HG02943 (cell line): ENCODE results near the gene ATP2C2.
"Not testable (repeated sequence)": the region's sequence is repeated elsewhere in the genome, so short reads cannot be mapped to it uniquely, and the experiment has no call there.

Source experiments
- ATAC-seq: cut with Tn5 transposase; IDR thresholded peaks from one replicate; pipeline ENCODE4 v1.9.1; 2021; ENCODE audit warnings: mild to moderate bottlenecking, low read depth, moderate library complexity; ENCODE audit not compliant: unreplicated experiment

ATP2C2 gene

GRCh38 chr16:84340325-84341040 lies 27.9 kb upstream of the ATP2C2 start:
- ATAC-seq = no peak

DNA sequence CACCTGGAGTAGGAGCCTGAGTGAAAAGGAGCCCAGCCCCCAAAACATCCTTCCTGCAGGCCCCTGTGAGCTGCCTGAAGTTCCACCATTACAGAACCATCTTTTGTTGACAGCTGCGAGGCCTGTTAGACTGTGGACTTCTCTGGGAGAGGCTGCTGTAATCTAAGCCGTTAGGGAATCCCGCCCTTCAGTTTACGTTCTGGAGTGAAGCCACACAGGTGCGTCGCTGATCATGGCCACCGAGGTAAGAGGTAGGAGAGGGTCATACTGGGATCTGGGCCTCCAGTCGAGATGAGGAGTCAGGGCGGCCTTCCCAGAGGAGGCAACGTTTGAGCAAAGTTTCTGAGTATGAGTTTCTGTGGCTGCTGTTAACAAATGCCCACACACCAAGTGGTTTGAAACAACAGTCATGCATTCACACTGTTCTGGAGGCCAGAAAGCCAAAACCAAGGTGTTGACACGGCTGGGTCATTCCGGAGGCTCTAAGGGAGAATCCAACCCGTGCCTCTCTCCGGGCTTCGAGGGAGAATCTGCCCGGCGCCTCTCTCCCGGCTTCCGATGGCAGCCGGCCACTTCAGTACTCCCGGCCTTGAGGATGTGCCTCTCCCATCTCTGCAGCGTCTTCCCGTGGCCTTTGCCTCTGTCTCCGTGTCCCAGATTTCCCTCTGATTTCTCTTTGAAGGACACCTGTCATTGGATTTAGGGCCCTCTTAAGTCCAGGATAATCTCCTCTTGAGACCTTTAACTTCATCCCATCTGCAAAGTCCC lies 26.6 kb upstream of the ATP2C2 start:
- no peak for ATAC-seq

DNA sequence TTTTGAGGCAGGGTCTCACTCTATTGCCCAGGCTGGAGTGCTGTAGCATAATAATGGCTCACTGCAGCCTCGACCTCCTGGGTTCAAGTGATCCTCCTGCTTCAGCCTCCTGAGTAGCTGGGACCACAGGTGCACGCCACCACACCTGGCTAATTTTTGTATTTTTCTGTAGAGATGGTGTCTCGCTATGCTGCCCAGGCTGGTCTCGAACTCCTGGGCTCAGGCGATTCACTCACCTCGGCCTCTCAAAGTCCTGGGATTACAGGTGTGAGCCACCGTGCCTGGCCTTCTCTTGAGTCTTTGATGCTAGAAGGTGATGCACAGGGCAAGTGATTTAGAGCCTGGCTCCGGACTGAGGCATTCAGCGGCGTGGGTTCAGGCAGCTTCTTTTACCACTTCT lies 24.5 kb upstream of the ATP2C2 start:
- not testable (repeated sequence) for ATAC-seq

- no peak for ATAC-seq
Measured at GRCh38 chr16:84344781-84345180, 23.6 kb upstream of the ATP2C2 start.

DNA sequence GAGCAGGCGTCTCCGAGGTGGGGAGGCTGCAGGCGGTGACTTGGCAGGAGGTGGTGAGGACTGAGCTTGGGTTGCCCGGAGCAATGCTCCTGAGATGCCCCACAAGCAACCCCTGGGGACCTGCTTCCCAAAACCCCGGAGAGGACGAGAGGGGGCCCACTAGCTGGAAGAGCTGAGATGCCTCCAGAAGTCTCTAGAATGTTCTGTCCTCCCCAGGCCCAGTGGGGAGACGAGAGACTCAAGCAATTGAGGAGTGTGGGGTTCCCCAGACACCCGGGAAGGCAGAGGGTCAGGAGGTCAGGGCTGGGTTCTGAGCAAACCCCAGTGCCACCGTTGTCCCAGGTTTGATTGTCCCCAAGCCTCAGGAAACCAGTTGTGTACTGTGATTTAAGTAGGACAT lies 21.2 kb upstream of the ATP2C2 start:
- ATAC-seq = no peak

DNA sequence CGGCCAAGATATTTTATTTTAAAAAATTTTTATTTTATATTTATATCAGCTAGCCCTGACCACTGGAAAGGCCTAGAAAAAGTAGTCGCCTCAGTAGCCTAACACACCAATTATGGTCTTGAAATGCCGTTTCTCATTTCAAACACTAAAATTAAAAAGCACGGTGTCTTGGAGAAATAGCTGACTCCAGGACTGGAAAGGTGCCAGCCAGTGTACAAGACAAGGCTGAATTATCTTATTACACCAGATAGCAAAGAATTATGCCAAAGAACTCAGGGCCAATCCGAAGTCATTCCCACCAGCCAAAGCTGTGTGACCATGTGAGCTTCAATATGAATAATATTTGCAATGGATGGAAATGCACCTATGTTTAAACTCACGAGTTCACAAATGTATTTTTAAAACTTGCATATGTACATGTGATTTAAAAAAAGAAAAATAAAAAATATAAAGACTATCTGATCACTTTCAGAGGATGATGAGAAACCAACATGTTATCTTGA lies 19.9 kb upstream of the ATP2C2 start:
- no peak for ATAC-seq

DNA sequence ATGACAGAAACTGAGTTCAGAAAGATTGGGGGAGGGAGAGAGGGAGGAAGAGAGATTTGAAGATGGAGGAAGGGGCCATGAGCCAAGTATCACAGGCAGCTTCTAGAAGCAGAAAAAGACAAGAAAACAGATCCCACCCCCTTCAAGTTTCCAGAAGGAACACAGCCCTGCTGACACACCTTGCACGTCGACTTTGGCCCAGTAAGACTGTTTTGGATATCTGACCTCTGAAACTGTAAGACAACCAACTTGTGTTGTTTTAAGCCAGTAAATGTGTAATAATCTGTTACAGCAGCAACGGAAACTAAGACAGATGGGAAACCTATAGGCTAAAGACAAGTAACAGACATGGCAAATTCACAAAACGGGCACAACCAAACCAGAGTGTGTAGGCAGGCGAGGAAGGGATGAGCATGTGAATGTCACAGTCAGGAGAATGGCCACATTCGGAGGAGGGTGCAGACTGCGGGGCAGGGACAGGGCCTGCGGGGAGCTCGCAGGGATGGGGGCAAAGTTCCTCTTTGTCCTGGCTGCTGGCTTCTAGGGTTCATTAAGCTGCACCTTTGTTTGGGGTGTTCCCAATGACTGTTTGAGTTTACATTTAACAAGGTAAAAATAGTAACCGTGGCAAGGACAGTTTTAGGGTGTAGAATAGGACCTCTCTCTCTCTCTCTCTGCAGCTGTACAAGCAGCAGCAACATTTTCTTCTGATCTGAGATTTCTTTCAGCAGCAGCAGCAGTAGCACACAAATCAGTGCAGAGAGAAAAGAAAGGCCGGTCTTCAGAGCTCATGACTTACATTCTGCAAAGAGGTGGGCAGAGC lies 18.3 kb upstream of the ATP2C2 start:
- ATAC-seq = no peak

DNA sequence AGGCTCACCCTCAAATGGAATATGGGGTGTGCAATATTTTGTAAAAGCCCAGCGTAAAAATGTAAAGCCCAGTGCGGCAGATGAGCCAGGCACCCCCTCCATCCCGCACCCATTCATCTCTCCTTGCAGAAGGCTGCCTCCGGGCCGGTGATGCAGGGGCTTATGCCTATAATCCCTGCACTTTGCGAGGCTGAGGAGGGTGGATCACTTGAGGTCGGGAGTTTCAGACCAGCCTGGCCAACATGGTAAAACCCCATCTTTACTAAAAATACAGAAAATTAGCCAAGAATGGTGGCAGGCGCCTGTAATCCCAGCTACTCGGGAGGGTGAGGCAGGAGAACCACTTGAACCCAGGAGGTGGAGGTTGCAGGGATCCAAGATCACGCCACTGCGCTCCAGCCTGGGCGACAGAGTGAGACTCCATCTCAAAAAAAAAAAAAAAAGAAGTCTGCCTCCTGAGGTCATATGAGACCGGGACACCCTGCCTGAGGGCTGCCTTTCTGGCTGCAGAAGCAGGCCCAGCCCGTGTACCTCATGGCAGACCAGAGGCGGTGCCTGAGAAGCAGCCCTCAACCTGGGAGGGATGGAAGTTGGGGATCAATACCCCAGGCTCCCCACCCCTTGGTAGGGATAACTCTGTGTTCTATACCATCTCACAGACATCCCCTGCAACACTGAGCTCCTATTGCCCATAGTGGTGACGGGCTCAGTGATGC lies 17.5 kb upstream of the ATP2C2 start:
- ATAC-seq = no peak

DNA sequence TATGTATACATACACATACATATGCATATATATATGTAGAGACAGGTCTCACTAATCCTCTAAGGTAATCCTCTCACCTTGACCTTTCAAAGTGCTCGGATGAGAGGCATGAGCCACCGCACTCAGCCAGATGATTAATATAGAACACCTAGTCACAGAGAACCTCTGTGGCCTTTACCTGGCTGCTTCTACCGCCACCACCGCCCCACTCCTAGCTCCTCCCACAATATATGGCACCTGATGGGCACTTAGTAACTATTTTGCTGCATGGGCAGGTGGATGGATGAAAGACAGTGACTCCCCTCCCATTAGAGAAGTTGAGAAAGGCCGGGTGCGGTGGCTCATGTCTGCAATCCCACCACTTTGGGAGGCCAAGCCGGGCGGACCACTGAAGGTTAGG lies 16.7 kb upstream of the ATP2C2 start:
- no peak for ATAC-seq

- ATAC-seq = no peak
Measured at GRCh38 chr16:84354306-84354705, 14.0 kb upstream of the ATP2C2 start.

- no peak for ATAC-seq
Measured at GRCh38 chr16:84355149-84355548, 13.2 kb upstream of the ATP2C2 start.

DNA sequence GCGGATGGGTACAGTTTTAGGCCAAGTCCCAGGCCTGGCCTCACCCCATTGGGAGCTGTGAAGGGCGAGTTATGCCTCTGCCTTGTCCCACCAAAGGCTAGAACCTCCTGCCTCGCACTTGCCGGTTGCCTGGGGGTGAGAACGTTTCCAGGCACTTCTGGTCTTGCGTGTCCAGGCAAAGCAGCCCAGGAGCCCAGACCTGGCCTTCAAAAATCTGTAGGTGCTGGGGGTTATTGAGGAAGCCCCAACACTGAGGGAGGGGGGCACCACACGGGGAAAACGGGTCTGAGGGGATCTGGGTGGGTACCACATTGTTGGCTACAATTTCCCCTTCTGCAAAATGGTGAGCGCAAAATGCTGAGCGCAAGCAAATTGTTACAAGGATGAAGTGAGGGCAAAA lies 12.2 kb upstream of the ATP2C2 start:
- no peak for ATAC-seq

DNA sequence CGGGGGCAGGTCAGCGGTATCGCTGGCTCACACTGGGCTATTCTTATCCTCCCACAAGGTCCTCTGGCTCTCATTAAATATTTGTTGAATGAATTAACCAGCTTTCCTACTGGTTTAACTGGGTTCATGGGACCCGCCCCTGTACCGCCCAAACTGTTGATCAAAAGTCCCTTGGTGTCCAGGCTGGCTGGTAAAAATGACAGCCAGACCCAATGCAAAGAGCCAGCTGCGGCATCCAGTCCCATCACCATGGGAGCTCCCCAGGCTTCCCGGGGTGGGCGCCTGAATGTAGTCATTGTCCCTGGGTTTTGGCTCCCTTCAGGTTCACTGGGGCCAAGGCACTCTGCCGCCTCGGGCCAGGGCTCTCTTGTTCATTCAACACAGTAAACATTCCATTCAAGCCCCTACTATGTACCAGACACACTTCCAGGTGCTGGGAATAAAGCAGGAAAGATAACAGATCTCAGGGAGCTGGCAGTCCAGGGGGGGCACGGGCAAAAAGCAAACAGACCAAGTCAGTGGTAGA lies 11.7 kb upstream of the ATP2C2 start:
- no peak for ATAC-seq

DNA sequence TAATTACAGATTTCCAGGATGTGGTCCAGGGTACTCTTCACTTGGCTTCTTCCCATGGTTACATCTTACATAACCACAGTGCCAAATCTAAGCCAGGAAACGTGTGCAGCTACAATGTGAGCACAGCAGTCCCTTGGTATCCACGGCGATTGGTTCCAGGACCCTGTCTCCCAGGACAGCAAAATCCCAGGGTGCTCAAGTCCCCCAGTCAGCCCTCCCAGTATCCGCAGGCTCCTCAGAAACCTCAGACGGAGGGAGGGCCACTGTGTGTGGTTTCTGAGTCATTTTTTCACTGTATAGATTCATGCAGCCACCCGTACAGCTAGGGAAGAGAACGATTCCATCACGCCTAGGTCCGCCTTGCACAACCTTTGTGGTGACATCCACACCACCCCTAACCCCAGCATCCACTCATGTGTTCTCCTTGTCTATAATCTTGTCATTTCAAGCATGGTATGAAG lies 11.1 kb upstream of the ATP2C2 start:
- no peak for ATAC-seq

DNA sequence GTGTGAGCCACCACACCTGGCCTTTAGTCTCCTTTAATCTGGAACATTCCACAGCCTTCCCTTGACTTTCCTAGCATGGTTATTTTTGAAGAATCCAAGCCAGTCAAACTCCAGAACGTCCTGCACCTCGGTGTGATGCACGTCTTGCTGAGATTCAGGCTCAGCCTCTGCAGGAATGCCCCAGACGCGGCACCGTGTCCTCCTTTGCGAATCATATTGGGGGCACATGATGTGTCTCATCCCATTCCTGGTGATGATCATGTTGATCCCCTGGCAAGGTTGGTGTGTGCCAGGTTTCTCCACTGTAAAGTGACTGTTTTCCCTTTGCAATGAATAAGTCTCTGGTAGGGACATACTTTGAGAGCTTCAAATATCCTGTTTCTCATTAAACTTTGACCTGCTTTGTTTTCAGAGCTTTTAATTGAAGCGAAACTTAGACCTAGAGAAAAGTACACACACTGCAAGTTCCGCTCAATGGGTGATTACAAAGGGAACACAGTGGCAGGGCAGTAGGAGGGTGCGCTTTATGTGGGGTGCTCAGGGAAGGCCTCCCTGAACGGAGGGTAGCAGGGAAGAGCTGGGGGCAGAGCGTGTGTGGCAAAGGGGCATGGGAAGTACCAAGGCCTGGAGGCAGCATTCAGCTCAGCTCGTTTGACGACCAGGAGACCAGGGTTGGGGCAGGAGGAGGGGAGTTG lies 9.6 kb upstream of the ATP2C2 start:
- no peak for ATAC-seq

DNA sequence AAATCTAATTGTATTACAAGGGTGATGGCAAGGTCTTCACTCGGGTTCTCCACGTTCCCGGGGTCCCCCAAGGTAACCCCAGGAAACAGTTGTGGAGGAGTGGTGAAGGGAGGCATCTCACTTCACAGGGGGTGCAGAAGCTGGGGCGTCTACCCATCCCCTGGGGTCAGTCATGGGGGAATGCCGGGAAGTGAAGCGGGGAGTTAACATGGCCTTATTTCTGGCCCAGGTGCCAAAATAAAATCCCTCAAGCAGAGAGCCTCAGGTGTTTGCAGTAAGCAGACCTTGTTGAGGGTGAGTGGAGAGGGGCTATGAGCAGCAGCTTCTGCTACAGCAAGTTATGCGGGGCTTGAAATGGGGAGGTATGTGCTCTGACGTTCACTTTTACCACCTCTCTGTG lies 9.0 kb upstream of the ATP2C2 start:
- ATAC-seq = no peak

DNA sequence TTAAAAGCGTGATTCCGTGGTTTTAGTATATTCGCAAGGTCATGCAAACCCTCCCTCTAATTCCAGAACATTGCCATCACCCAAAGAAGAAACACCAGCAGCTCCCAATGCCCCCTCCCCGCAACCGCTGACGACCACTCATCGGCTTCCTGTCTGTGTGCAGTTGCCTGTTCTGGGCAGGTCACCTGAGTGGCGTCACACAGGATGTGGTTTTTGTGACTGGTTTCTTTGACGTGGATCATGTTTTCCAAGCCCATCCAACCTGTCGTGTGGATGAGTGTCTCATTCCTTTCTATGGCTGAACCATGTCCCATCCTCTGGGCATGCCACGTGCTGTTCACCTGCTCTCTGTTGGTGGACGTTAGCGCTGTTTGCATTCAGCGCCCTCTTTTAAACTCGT lies 8.2 kb upstream of the ATP2C2 start:
- ATAC-seq = no peak

DNA sequence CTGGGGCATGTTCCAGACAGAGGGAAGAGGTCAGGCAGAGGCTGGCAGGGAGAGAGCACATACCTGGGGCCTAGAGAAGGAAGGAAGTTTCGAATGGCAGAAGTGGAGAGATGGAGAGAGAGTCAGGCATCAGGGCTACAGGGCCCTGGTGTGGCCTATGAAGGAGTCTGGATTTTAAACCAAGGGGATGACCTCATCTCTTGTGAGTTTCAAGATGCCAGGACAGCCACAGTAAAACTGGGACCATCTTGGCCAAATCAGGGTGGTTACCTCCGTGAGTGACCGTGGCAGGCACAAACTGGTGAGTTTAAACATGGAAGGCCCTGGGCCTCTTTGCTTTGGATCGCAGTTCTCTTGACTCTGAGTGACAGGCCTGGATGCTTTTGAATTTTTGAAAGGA lies 7.6 kb upstream of the ATP2C2 start:
- ATAC-seq = no peak

DNA sequence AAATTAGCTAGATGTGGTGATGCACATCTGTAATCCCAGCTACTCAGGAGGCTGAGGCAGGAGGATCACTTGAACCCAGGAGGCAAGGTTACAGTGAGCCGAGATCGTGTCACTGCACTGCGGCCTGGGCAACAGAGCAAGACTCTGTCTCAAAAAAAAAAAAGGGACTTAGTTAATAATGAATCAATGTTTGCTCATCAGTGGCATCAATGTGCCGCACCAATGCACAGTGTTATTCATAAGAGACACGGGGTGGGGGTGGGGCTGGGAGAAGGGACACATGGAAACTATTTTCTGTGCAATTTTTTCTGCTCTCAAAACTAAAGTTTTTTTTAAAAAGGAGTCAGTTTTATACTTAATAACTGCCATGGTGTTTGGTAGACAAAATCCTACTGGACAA lies 6.8 kb upstream of the ATP2C2 start:
- ATAC-seq = no peak
